ENCODE data around the gene PDE10A.

The PDE10A gene

GRCh38 chr6:165325609-165326008 is 337.4 kb downstream of the PDE10A start:
- no peak for DNase-seq

- no peak for DNase-seq
Observed at GRCh38 chr6:165321555-165322145, 341.4 kb downstream of the PDE10A start.

- no peak for DNase-seq
Observed at GRCh38 chr6:165321150-165321549, 341.9 kb downstream of the PDE10A start.

- no peak for DNase-seq
Observed at GRCh38 chr6:165317723-165318122, 345.3 kb downstream of the PDE10A start.

GRCh38 chr6:165308926-165309731 is 353.9 kb downstream of the PDE10A start, which contains the start of gene C6orf118:
Gene C6orf118 (minus strand): TSS chr6:165309605. CDS start chr6:165309586, 19 bp downstream.
- no peak for DNase-seq

- DNase-seq = no peak
Observed at GRCh38 chr6:165306955-165307354, 356.1 kb downstream of the PDE10A start.

- DNase-seq = no peak
Observed at GRCh38 chr6:165301372-165302246, 361.4 kb downstream of the PDE10A start.

GRCh38 chr6:165300422-165300936 is 362.6 kb downstream of the PDE10A start:
- DNase-seq = no peak

- no peak for DNase-seq
Observed at GRCh38 chr6:165298875-165299274, 364.2 kb downstream of the PDE10A start.

GRCh38 chr6:165298402-165298801 is 364.6 kb downstream of the PDE10A start:
- DNase-seq = no peak

- DNase-seq = no peak
Observed at GRCh38 chr6:165292657-165293056, 370.4 kb downstream of the PDE10A start.
